H9 (cell line): ENCODE results near the gene APOL4. TPM values are rescaled to one million over a fixed set of nuclear protein-coding genes. Genes with fewer than 3 reads are reported as not detected.

ENCODE experiments used
- DNase-seq: peaks from one replicate; pipeline ENCODE4 v3.0.0-alpha.2; 2017
- H2AFZ ChIP-seq: one replicate; pipeline ENCODE4 v1.6.1; 2013; ENCODE audit warnings: mild to moderate bottlenecking, low read length, control low read depth, moderate library complexity
- H2AK5ac ChIP-seq: 2 replicates; pipeline ENCODE4 v1.6.1; 2013; ENCODE audit warnings: low read length, control low read depth, mixed read lengths; ENCODE audit not compliant: insufficient read length
- H2BK120ac ChIP-seq: one replicate; pipeline ENCODE4 v1.6.1; 2013; ENCODE audit warnings: low read depth, mild to moderate bottlenecking, low read length, control low read depth, inconsistent platforms; ENCODE audit not compliant: poor library complexity, severe bottlenecking
- H2BK12ac ChIP-seq: 2 replicates; pipeline ENCODE4 v1.6.1; 2013; ENCODE audit warnings: low read length, control low read depth, mixed read lengths, low read depth; ENCODE audit not compliant: insufficient read length
- H2BK15ac ChIP-seq: 2 replicates; pipeline ENCODE4 v1.6.1; 2013; ENCODE audit warnings: low read depth, low read length, control low read depth
- H2BK20ac ChIP-seq: one replicate; pipeline ENCODE4 v1.6.1; 2013; ENCODE audit warnings: low read depth, mild to moderate bottlenecking, low read length, control low read depth, inconsistent platforms; ENCODE audit not compliant: poor library complexity, severe bottlenecking
- H2BK5ac ChIP-seq: 2 replicates; pipeline ENCODE4 v1.6.1; 2013; ENCODE audit warnings: low read length, control low read depth, mixed read lengths; ENCODE audit not compliant: insufficient read length
- H3K14ac ChIP-seq: 2 replicates; pipeline ENCODE4 v1.6.1; 2013; ENCODE audit warnings: low read length, control low read depth; ENCODE audit not compliant: insufficient read depth
- H3K18ac ChIP-seq: 2 replicates; pipeline ENCODE4 v1.6.1; 2013; ENCODE audit warnings: low read depth, mild to moderate bottlenecking, mixed read lengths, low read length, control low read depth; ENCODE audit not compliant: insufficient read length
- H3K23ac ChIP-seq: 2 replicates; pipeline ENCODE4 v1.6.1; 2013; ENCODE audit warnings: low read length, control low read depth, mixed read lengths, low read depth; ENCODE audit not compliant: insufficient read length
- H3K23me2 ChIP-seq: 2 replicates; pipeline ENCODE4 v1.6.1; 2013; ENCODE audit warnings: low read depth, mild to moderate bottlenecking, mixed read lengths, low read length, control low read depth; ENCODE audit not compliant: insufficient read length, poor library complexity, severe bottlenecking
- H3K27ac ChIP-seq: 2 replicates; pipeline ENCODE4 v1.5.1; 2013; ENCODE audit warnings: low read length, control low read depth, mixed read lengths, low read depth; ENCODE audit not compliant: insufficient read length
- H3K27me3 ChIP-seq: 2 replicates; pipeline ENCODE4 v1.6.1; 2013; ENCODE audit warnings: low read length, control low read depth, inconsistent platforms; ENCODE audit not compliant: insufficient read depth
- H3K4ac ChIP-seq: 2 replicates; pipeline ENCODE4 v1.6.1; 2013; ENCODE audit warnings: low read depth, mild to moderate bottlenecking, control low read depth, inconsistent platforms, low read length, moderate library complexity
- H3K4me1 ChIP-seq: 2 replicates; pipeline ENCODE4 v1.6.1; 2013; ENCODE audit warnings: low read length, control low read depth, inconsistent platforms; ENCODE audit not compliant: insufficient read depth
- H3K4me2 ChIP-seq: 2 replicates; pipeline ENCODE4 v1.6.1; 2013; ENCODE audit warnings: low read length, control low read depth, mixed read lengths; ENCODE audit not compliant: insufficient read length, insufficient read depth
- H3K56ac ChIP-seq: 2 replicates; pipeline ENCODE4 v1.6.1; 2013; ENCODE audit warnings: low read depth, mild to moderate bottlenecking, mixed read lengths, low read length, control low read depth; ENCODE audit not compliant: insufficient read length
- H3K79me1 ChIP-seq: 2 replicates; pipeline ENCODE4 v1.6.1; 2013; ENCODE audit warnings: low read depth, mild to moderate bottlenecking, moderate library complexity, low read length, control low read depth, inconsistent platforms; ENCODE audit not compliant: insufficient read depth, poor library complexity, severe bottlenecking
- H3K79me2 ChIP-seq: 2 replicates; pipeline ENCODE4 v1.6.1; 2013; ENCODE audit warnings: low read length, control low read depth, inconsistent platforms; ENCODE audit not compliant: insufficient read depth
- H3K9ac ChIP-seq: 2 replicates; pipeline ENCODE4 v1.6.1; 2013; ENCODE audit warnings: low read length, control low read depth, mixed read lengths; ENCODE audit not compliant: insufficient read length; ENCODE audit errors: extremely low read depth
- H3K9me3 ChIP-seq: one replicate; pipeline ENCODE4 v1.6.1; 2013; ENCODE audit warnings: low read depth, low read length, inconsistent platforms; ENCODE audit not compliant: control insufficient read depth
- H3T11ph ChIP-seq: one replicate; pipeline ENCODE4 v1.6.1; 2013; ENCODE audit warnings: mild to moderate bottlenecking, low read length, control low read depth, inconsistent platforms
- H4K20me1 ChIP-seq: one replicate; pipeline ENCODE4 v1.6.1; 2013; ENCODE audit not compliant: control insufficient read depth, insufficient read length, insufficient read depth
- H4K5ac ChIP-seq: 2 replicates; pipeline ENCODE4 v1.6.1; 2013; ENCODE audit warnings: low read depth, mild to moderate bottlenecking, mixed read lengths, low read length, control low read depth; ENCODE audit not compliant: insufficient read length
- H4K8ac ChIP-seq: replicated peaks from 2 replicates; pipeline ENCODE4 v1.6.1; 2013; ENCODE audit warnings: low read length, control low read depth, mixed read lengths, low read depth; ENCODE audit not compliant: insufficient read length
- H4K91ac ChIP-seq: 2 replicates; pipeline ENCODE4 v1.6.1; 2013; ENCODE audit warnings: low read depth, mild to moderate bottlenecking, moderate library complexity, mixed read lengths, low read length, control low read depth; ENCODE audit not compliant: insufficient read length
- H3K27ac Mint-ChIP-seq, 3 experiments: 2 replicates in 2 of 3; 3 replicates in 1 of 3; pipeline ENCODE4 v1.8.0; 2020 to 2021; ENCODE audit warnings: mixed read lengths in 3 of 3, mild to moderate bottlenecking in 1 of 3, moderate library complexity in 1 of 3
- H3K27me3 Mint-ChIP-seq: 2 replicates; pipeline ENCODE4 v1.8.0; 2021; ENCODE audit warnings: low read depth, mild to moderate bottlenecking, moderate library complexity, mixed read lengths
- H3K36me3 Mint-ChIP-seq, 3 experiments: 2 replicates in 2 of 3; 3 replicates in 1 of 3; pipeline ENCODE4 v1.8.0; 2020 to 2021; ENCODE audit warnings: low read depth in 3 of 3, mixed read lengths in 3 of 3; ENCODE audit not compliant: insufficient read depth in 1 of 3
- H3K4me1 Mint-ChIP-seq, 2 experiments: 2 replicates each; pipeline ENCODE4 v1.8.0; 2020; ENCODE audit warnings: mixed read lengths in 2 of 2
- H3K4me3 Mint-ChIP-seq, 2 experiments: 2 replicates in 1 of 2; 3 replicates in 1 of 2; pipeline ENCODE4 v1.8.0; 2020 to 2021; ENCODE audit warnings: mild to moderate bottlenecking in 2 of 2, mixed read lengths in 2 of 2, moderate library complexity in 1 of 2
- H3K9me3 Mint-ChIP-seq, 2 experiments: 2 replicates in 1 of 2; 3 replicates in 1 of 2; pipeline ENCODE4 v1.8.0; 2020; ENCODE audit warnings: mild to moderate bottlenecking in 2 of 2, mixed read lengths in 2 of 2, moderate library complexity in 1 of 2
- WGBS: extraction: QIAGEN DNeasy Blood & Tissue Kit; methylation state at CpG from one replicate; pipeline ENCODE4 v1.1.7; 2013; ENCODE audit warnings: missing lambda C conversion rate, low lambda C conversion rate, mixed read lengths; ENCODE audit not compliant: insufficient read length; ENCODE audit errors: extremely low coverage; 5-methylcytosine and 5-hydroxymethylcytosine counted together
- total RNA-seq: library from RNA; stranded (reverse); gene quantifications from 2 replicates; pipeline ENCODE4 v1.2.1, GENCODE V29; 2021
- TF ChIP-seq, protein P1 (sequence below): fragments of 200-600 bp; sonication (generic); conservative IDR thresholded peaks from 3 replicates; pipeline ENCODE4 v1.8.0; 2021; ENCODE audit warnings: antibody characterized with exemption, mild to moderate bottlenecking

The APOL4 gene
- total RNA-seq, 1 experiment from 2014 or later = not detected

DNA sequence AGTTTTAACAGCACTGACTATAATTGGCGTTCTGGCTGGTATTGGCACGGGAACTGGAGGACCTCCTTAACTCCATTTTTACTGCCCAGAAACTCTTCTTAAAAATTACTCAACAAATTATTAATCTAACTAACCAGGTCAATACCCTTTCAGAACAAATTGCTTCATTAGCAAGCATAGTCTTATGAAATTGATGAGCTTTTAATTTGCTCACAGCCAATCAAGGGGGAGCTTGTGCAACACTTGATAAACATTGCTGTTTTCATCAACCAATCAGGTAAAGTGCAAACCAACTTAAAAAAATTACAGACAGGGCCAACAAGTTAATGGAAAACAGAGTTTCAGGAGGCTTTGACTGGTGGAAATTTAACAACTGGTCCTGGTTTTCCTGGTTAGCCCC is 36.5 kb downstream of the APOL4 start:
- Histone ChIP-seq H2BK20ac (no peak overlapping the region), H3K4me1 (no peaks in the 10 kb centered on the region), H3K9me3 (no peaks in the 10 kb centered on the region), H4K20me1 (no peaks in the 10 kb centered on the region), H3K27me3 (no peaks in the 10 kb centered on the region), H2AFZ (no peak overlapping the region), H4K8ac (no peak overlapping the region), H3K23me2 (no peaks in the 10 kb centered on the region), H4K5ac (no peak overlapping the region), H3K56ac (no peak overlapping the region), H2BK120ac (no peak overlapping the region), H3K27ac (no peak overlapping the region), H2BK12ac (no peak overlapping the region), H3K14ac (no peak overlapping the region), H3K4me2 (no peak overlapping the region), H3K18ac (no peak overlapping the region), H3K4ac (no peak overlapping the region), H3T11ph (no peak overlapping the region), H3K79me2 (no peaks in the 10 kb centered on the region), H3K9ac (no peak overlapping the region), H3K79me1 (no peaks in the 10 kb centered on the region), H2BK15ac (no peak overlapping the region), H4K91ac (no peak overlapping the region), H2AK5ac (no peak overlapping the region), H2BK5ac (no peak overlapping the region), H3K23ac (no peak overlapping the region)
- Mint-ChIP-seq H3K27me3 (peaks cover 7% of the 10 kb centered on the region), H3K27ac (no peak overlapping the region), H3K4me1 (peaks cover 10 to 15% of the 10 kb centered on the region in 2 experiments), H3K4me3 (no peak overlapping the region), H3K9me3 (peaks cover 4 to 9% of the 10 kb centered on the region in 2 experiments), H3K36me3 (peaks cover 4 to 7% (median 5%) of the 10 kb centered on the region in 3 experiments; a peak in 5 of 7 replicates)
- DNase-seq = no peak
- whole genome bisulfite sequencing = no CpG with 5 or more reads among the region's 2 CpGs
- TF ChIP-seq, protein P1, sequence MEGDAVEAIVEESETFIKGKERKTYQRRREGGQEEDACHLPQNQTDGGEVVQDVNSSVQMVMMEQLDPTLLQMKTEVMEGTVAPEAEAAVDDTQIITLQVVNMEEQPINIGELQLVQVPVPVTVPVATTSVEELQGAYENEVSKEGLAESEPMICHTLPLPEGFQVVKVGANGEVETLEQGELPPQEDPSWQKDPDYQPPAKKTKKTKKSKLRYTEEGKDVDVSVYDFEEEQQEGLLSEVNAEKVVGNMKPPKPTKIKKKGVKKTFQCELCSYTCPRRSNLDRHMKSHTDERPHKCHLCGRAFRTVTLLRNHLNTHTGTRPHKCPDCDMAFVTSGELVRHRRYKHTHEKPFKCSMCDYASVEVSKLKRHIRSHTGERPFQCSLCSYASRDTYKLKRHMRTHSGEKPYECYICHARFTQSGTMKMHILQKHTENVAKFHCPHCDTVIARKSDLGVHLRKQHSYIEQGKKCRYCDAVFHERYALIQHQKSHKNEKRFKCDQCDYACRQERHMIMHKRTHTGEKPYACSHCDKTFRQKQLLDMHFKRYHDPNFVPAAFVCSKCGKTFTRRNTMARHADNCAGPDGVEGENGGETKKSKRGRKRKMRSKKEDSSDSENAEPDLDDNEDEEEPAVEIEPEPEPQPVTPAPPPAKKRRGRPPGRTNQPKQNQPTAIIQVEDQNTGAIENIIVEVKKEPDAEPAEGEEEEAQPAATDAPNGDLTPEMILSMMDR = no peak
